HAP-1 (cell line): ENCODE data around the gene CLCN6.

Source experiments
- DNase-seq, 2 experiments: peaks; one replicate each; pipeline ENCODE4 v3.0.0-alpha.2; 2016 to 2020; ENCODE audit warnings: low spot score in 2 of 2
- H3K27me3 ChIP-seq: fragments of 250-450 bp; sonication (Bioruptor Pico); 2 replicates; pipeline ENCODE4 v1.5.1; 2020; ENCODE audit warnings: low read depth, mild to moderate bottlenecking, moderate library complexity
- H3K36me3 ChIP-seq: fragments of 250-450 bp; sonication (Bioruptor Pico); replicated peaks from 2 replicates; pipeline ENCODE4 v1.5.1; 2020; ENCODE audit warnings: mild to moderate bottlenecking
- H3K4me1 ChIP-seq: fragments of 250-450 bp; sonication (Bioruptor Pico); 2 replicates; pipeline ENCODE4 v1.5.1; 2020; ENCODE audit warnings: mild to moderate bottlenecking
- H3K4me3 ChIP-seq: fragments of 250-450 bp; sonication (Bioruptor Pico); 2 replicates; pipeline ENCODE4 v1.5.1; 2020; ENCODE audit warnings: mild to moderate bottlenecking, moderate library complexity
- H3K9me3 ChIP-seq: fragments of 250-450 bp; sonication (Bioruptor Pico); 2 replicates; pipeline ENCODE4 v1.5.1; 2020; ENCODE audit warnings: mild to moderate bottlenecking, moderate library complexity
- in situ Hi-C: fragments of 300-500 bp; cut with MboI; formaldehyde crosslinking; loops from 3 replicates; pipeline ENCODE4 v1.14.3; 2020; ENCODE audit warnings: low sequenced_read_pairs, inconsistent platforms, mixed read lengths

The CLCN6 gene

GRCh38 chr1:11869650-11870207 lies 63.7 kb downstream of the CLCN6 start:
- no peaks in the 10 kb centered on the region for H3K9me3 ChIP-seq
- peaks cover 21% of the 10 kb centered on the region for H3K27me3 ChIP-seq
- no peaks in the 10 kb centered on the region for H3K4me1 ChIP-seq
- no peak overlapping the region for H3K4me3 ChIP-seq
- no peak for DNase-seq
- in situ Hi-C loops, result no loop called here
- H3K36me3 ChIP-seq, result no peaks in the 10 kb centered on the region

GRCh38 chr1:11872545-11872944 lies 66.6 kb downstream of the CLCN6 start:
- Histone ChIP-seq H3K36me3 (no peaks in the 10 kb centered on the region), H3K4me1 (no peaks in the 10 kb centered on the region), H3K9me3 (no peaks in the 10 kb centered on the region), H3K27me3 (peaks cover 29% of the 10 kb centered on the region), H3K4me3 (no peak overlapping the region)
- in situ Hi-C loops, result no loop called here
- DNase-seq, result no peak

GRCh38 chr1:11873395-11874257 lies 67.6 kb downstream of the CLCN6 start:
- H3K27me3 ChIP-seq, result peaks cover 35% of the 10 kb centered on the region
- DNase-seq, result no peak
- in situ Hi-C loops, result no loop called here
- no peaks in the 10 kb centered on the region for H3K4me1 ChIP-seq
- no peaks in the 10 kb centered on the region for H3K36me3 ChIP-seq
- no peak overlapping the region for H3K4me3 ChIP-seq
- H3K9me3 ChIP-seq, result no peaks in the 10 kb centered on the region

GRCh38 chr1:11874258-11874562 lies 68.2 kb downstream of the CLCN6 start:
- in situ Hi-C loops, result no loop called here
- Histone ChIP-seq H3K27me3 (peaks cover 38% of the 10 kb centered on the region), H3K4me1 (no peaks in the 10 kb centered on the region), H3K4me3 (no peak overlapping the region), H3K36me3 (no peaks in the 10 kb centered on the region), H3K9me3 (no peaks in the 10 kb centered on the region)
- no peak for DNase-seq

DNA sequence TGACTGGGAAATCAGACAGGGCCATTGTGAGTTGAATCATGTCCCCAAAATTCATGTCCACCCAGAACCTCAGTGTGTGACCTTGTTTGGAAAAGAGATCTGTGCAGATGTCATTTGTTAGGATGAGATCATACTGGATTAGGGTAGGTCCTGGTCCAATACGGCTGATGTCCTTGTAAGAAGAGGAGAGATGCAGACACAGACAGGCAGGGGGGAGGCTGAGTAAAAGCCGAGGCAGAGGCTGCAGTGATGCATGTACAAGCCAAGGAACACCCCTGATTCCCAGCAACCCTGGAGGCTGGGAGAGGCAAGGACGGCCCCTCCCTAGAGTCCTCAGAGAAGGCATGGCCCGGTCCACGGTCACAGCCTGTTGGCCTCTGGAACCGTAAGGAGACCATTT lies 68.6 kb downstream of the CLCN6 start:
- Histone ChIP-seq H3K4me1 (no peaks in the 10 kb centered on the region), H3K27me3 (peaks cover 38% of the 10 kb centered on the region), H3K4me3 (no peak overlapping the region), H3K9me3 (no peaks in the 10 kb centered on the region), H3K36me3 (no peaks in the 10 kb centered on the region)
- no peak for DNase-seq
- in situ Hi-C loops, result no loop called here

DNA sequence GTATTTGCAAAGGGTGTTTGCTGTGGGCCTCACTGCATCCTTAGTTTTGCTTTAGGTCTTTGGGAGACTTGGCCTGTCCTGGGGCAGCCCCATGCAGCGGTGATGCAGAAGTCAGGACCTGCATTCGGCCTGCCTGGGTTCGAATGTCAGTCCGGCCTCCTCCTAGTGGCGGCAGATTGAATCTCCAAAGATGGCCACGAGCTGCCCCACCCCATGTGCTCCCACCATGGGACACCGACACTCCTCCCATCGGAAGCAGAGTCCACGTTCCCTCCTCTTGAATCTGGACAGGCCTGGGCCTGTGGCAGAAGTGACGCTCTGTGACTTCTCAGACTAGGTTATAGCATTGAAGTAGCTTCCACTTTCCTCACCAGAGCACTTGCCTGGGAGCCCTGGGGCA lies 69.1 kb downstream of the CLCN6 start:
- Histone ChIP-seq H3K9me3 (no peaks in the 10 kb centered on the region), H3K4me3 (no peak overlapping the region), H3K36me3 (no peaks in the 10 kb centered on the region), H3K27me3 (peaks cover 41% of the 10 kb centered on the region), H3K4me1 (no peaks in the 10 kb centered on the region)
- DNase-seq, result no peak
- in situ Hi-C loops, result no loop called here

DNA sequence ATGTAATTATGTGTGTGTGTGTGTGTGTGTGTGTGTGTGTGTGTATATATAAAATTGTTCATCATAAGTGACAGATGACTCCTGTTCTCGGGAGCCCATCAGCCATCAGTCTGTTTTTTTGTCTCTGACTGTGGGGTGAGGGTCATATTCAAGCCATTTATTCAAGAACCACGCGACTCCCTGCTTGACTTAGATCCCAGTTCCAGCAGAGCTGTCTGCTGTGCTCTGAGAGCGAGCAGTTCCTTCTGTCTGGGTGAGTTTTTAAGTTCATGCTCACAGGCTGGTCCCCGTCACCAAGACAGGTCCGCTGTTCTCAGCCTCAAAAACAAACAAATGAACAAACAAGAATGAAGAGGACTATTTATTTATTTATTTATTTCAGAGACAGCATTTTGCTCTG lies 71.1 kb downstream of the CLCN6 start:
- Histone ChIP-seq H3K4me3 (no peak overlapping the region), H3K27me3 (peaks cover 41% of the 10 kb centered on the region), H3K9me3 (no peaks in the 10 kb centered on the region), H3K36me3 (no peaks in the 10 kb centered on the region), H3K4me1 (no peaks in the 10 kb centered on the region)
- in situ Hi-C loops, result no loop called here
- no peak for DNase-seq

DNA sequence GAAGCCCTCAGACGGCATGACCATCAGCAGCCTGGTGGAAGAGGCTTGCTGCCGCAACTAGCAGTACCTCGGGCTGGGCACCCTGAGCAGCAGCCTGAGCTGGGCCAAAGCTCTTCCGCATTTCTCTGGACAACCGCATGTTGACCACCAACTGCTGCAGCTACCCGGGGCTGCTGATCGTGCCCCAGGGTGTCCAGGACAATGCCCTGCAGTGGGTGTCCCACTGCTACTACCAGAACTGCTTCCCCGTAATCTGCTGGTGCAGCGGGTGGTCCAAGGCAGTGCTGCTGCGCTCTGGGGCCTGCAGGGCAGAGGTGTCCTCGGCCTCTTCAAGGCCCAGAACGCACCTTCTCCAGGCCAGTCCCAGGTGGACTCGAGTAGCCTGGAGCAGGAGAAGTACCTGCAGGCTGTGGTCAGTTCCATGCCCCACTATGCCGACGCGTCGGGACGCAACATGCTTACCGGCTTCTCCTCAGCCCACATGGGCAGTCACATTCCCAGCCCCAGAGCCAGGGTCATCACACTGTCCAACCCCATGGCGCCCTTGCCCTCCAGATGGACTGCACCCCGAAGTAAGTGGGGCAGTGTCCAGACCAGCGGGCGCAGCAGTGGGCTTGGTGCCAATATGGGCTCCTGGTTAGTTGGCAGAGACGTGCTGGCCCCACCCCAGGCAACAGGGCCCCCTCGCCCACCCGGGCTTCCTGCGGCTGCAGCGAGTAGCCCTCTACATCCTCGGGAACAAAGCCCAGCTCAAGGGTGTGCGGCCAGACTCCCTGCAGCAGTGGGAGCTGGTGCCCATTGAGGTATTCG lies 72.3 kb downstream of the CLCN6 start:
- peaks cover 40% of the 10 kb centered on the region for H3K27me3 ChIP-seq
- no peak for DNase-seq
- in situ Hi-C loops, result no loop called here

DNA sequence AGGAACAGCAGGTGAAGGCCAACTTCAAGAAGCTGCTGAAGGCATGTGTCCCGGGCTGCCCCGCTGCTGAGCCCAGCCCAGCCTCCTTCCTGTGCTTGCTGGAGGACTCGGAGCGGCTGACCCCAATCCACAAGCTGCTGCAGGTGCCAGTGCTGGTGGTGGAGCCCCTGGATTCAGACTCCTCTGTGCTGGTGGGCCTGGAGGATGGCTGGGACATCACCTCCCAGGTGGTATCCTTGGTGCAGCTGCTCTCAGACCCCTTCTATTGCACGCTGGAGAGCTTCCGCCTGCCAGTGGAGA lies 72.8 kb downstream of the CLCN6 start:
- Histone ChIP-seq H3K4me3 (no peak overlapping the region), H3K27me3 (peaks cover 42% of the 10 kb centered on the region), H3K36me3 (no peaks in the 10 kb centered on the region), H3K4me1 (no peaks in the 10 kb centered on the region), H3K9me3 (no peaks in the 10 kb centered on the region)
- in situ Hi-C loops, result no loop called here
- DNase-seq, result no peak

More for the DNA sequence above, 72.3 kb downstream of the CLCN6 start:
- H3K36me3 ChIP-seq, result no peaks in the 10 kb centered on the region
- no peaks in the 10 kb centered on the region for H3K4me1 ChIP-seq
- H3K4me3 ChIP-seq, result no peak overlapping the region
- no peaks in the 10 kb centered on the region for H3K9me3 ChIP-seq

DNA sequence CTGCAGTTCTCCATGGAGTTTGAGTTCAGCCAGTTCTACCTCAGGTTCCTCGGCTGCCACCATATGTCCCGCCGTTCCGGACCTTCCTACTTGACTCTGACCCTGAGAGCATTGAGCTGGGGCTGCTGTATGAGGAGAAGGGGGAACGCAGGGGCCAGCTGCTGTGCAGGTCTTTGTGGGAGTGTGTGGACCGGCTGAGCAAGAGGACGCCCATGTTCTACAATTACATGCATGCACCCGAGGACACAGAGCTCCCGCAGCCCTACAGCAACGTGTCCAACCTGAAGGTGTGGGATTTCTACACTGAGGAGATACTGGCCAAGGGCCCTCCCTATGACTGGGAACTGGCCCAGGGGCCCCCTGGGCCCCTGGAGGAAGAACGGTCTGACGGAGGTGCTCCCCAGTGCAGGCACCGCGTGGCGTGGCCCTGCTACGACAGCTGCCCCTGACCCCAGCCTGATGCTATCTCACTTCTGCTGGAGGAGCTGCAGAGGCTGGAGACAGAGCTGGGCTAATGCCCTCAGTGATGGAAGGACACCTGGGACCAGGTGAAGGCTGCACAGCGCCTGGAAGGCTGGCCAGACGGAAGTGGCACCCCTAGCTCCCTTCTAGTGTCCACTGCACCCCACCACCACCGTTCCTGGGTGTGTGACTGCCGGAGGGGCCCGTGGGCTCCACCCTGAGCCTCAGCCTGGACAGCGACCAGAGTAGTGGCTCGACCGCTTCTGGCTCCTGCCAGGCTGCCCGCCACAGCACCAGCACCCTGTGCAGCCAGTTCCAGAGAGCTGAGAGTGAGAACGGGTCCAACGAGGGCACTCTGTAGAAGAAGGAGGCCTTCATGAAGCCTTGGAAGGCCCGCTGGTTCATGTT lies 73.6 kb downstream of the CLCN6 start:
- Histone ChIP-seq H3K4me3 (no peak overlapping the region), H3K4me1 (no peaks in the 10 kb centered on the region), H3K36me3 (no peaks in the 10 kb centered on the region), H3K27me3 (peaks cover 44% of the 10 kb centered on the region), H3K9me3 (no peaks in the 10 kb centered on the region)
- in situ Hi-C loops, result no loop called here
- DNase-seq, result no peak

DNA sequence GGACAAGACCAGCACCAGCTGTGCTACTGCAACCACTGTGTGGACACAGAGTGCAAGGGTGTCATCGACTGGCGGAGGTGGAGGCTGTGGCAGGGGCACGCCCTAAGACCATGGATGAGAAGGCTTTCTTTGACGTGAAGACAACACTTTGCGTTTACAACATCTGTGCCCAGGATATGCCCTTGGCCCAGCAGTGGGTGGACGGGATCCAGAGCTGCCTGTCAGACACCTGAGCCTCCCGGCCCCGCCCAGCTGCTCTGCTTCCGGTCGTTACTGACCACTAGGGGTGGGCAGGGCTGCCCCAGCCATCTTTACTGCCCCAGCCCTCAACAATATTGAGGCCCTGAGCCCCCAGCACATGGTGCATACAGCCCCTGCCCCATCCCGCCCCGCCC lies 74.2 kb downstream of the CLCN6 start:
- Histone ChIP-seq H3K27me3 (peaks cover 44% of the 10 kb centered on the region), H3K4me1 (no peaks in the 10 kb centered on the region), H3K36me3 (no peaks in the 10 kb centered on the region), H3K9me3 (no peaks in the 10 kb centered on the region), H3K4me3 (no peak overlapping the region)
- in situ Hi-C loops, result no loop called here
- DNase-seq, result no peak

- Histone ChIP-seq H3K4me3 (no peak overlapping the region), H3K4me1 (no peaks in the 10 kb centered on the region), H3K9me3 (no peaks in the 10 kb centered on the region), H3K36me3 (no peaks in the 10 kb centered on the region), H3K27me3 (peaks cover 42% of the 10 kb centered on the region)
- in situ Hi-C loops, result no loop called here
- DNase-seq, result no peak
Observed at GRCh38 chr1:11880911-11881748, 75.1 kb downstream of the CLCN6 start.
